KOPT-K1 (cell line): ENCODE results near the gene CRIP1.

Experiments
- H3K27ac ChIP-seq: fragments of 200-600 bp; sonication (generic); 2 replicates; pipeline ENCODE4 v1.5.1; 2016; ENCODE audit warnings: antibody characterized with exemption, mild to moderate bottlenecking, low read depth, low read length; ENCODE audit not compliant: poor library complexity, severe bottlenecking
- H3K36me3 ChIP-seq: fragments of 200-600 bp; sonication (generic); 2 replicates; pipeline ENCODE4 v1.5.1; 2017; ENCODE audit warnings: antibody characterized with exemption, mild to moderate bottlenecking, low read length, moderate library complexity; ENCODE audit not compliant: insufficient read depth
- H3K9me3 ChIP-seq: fragments of 200-600 bp; sonication (generic); 2 replicates; pipeline ENCODE4 v1.5.1; 2017; ENCODE audit warnings: antibody characterized with exemption, low read length, mild to moderate bottlenecking; ENCODE audit not compliant: insufficient read depth, poor library complexity, severe bottlenecking

Gene CRIP1

DNA sequence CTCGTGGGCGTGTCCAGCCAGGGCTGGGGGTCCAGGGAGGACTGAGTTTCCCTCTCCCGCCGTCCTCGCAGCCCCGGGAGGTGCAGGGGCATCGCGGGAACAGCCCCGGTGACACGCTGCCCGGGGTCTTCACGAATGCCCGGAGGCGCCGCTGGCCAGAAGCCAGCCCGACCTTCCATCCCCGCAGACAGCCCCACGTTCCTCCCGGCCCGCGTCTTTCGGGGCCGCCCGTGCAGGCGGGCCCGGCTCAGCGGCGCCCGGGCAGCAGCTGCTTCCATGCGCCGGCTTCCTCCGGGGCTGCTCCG, 3.5 kb downstream of the CRIP1 start:
- Histone ChIP-seq H3K36me3 (peaks cover 22% of the 10 kb centered on the region; the same call in 1 of the 2 replicates), H3K9me3 (no peaks in the 10 kb centered on the region), H3K27ac (peak overlapping the region; percentile 88)

DNA sequence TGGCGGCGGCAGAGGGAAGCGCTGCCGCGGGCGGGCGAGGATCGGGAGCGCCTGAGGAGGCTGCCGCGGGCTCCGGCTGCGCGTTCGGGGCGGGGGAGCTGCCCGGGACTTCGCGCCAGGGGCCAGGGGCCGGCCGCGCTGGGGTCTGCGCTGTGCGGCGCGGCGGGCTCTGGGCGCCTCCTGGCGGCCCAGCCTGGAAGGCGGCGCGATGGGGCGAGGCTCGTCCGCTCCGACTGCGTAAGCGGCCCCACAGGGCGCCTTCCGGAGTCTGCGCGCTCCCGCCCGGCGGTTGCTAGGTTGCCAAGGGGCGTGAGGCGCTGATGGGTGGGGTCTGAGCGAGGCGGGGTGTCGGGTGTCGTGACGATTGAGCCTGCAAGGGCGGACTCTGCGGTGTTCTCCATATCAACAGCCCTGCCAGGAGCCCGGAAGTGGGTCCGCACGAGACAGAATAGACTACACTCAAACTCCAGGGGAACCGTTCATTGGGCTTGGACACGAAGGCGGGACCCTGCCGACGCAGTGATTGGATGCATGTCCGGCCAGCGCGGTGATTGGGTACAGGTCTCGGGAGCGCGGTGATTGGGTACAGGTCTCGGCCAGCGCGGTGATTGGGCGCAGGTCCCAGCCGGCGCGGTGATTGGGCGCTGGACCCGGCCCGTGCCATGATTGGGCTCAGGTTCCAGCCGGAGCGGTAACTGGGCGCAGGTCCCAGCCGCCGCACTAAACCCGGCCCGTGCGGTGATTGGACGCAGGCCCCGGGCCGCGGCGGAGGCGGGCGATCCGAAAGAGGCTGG, 4.1 kb downstream of the CRIP1 start, which contains the start of gene TEDC1:
Gene TEDC1, plus strand, starts transcription at position 675 of the 794 bp plus-strand sequence. CDS start 130 bp downstream, outside the sequence.
- Histone ChIP-seq H3K36me3 (peaks cover 25% of the 10 kb centered on the region; the same call in 1 of the 2 replicates), H3K9me3 (no peaks in the 10 kb centered on the region)

DNA sequence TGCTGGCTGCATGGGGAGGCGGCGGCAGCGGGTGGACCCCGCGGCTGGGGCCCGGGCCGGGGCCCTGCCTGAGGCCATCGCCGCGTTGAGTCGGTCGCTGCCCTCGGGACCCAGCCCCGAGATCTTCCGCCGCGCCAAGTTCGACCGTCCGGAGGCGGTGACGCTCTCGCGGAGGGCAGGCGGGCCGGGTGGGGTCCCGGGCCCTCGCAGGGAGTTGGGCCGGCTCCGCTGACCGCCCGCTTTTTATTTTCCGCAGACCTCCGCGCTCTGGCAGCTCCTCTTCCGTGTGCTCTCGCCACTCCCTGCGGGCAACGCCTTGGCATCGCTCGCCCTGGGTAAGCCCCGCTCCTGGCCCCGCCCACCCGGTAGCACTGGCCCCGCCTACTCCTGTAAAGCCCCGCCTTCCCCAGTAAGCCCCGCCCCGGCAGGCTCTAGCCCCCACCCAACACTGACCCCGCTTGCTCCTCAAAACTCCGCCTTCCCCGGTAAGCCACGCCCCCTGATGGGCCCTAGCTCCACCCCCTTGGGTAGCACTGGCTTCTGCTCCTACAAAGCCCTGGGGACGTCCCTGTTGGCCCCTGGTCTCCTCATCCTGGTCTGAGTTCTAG, 4.8 kb downstream of the CRIP1 start:
- Histone ChIP-seq H3K9me3 (no peaks in the 10 kb centered on the region), H3K36me3 (peaks cover 25% of the 10 kb centered on the region; the same call in 1 of the 2 replicates), H3K27ac (peak overlapping the region; percentile 82)

More for the DNA sequence above, 4.1 kb downstream of the CRIP1 start, which contains the start of gene TEDC1:
- H3K27ac ChIP-seq, result peak within 1 kb of the TSS; percentile 88

DNA sequence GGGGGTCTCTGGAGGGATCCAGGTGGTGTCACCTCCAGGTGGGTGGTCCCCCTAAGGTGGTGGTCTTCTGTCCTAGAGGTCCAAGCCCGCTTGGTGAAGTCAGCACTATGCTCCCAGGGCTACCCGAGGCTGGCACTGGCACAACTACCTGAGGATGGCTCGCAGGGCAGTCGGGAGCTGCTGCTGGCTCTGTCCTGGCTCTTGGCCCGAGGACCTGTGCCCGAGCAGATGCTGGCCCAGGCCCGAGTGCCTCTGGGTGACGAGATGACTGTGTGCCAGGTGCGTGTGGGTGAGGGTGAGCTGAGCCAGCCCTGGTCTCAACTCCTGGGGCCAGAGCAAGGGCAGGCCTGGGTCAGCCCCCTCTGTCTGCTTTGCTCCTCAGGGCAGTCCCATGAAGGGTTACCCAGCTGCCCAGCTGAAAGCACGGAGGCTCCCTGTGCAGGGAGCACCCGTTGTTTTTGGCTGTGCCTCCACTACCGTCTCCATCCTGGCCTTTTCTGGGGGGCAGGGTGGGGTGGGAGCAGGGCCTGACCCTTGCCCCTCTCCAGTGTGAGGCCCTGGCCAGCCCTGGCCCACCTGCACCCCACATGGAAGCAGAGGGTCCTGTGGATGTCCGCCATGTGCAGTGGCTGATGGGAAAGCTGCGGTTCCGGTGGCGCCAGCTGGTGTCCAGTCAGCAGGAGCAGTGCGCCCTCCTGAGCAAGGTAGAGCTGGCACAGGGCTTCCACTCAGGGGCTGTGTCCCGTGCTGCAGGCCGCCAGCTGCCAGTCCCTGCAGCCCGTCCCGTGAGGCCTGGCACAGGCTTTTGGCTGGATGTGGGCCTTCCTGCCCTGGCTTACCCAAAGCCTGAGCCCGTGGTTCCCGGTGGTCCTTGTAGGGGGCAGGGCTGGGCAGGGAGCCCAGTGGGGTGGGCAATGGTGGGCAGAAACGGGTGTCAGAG, 5.6 kb downstream of the CRIP1 start:
- Histone ChIP-seq H3K36me3 (peaks cover 25% of the 10 kb centered on the region; the same call in 1 of the 2 replicates), H3K9me3 (no peaks in the 10 kb centered on the region), H3K27ac (peak overlapping the region; percentile 82)

DNA sequence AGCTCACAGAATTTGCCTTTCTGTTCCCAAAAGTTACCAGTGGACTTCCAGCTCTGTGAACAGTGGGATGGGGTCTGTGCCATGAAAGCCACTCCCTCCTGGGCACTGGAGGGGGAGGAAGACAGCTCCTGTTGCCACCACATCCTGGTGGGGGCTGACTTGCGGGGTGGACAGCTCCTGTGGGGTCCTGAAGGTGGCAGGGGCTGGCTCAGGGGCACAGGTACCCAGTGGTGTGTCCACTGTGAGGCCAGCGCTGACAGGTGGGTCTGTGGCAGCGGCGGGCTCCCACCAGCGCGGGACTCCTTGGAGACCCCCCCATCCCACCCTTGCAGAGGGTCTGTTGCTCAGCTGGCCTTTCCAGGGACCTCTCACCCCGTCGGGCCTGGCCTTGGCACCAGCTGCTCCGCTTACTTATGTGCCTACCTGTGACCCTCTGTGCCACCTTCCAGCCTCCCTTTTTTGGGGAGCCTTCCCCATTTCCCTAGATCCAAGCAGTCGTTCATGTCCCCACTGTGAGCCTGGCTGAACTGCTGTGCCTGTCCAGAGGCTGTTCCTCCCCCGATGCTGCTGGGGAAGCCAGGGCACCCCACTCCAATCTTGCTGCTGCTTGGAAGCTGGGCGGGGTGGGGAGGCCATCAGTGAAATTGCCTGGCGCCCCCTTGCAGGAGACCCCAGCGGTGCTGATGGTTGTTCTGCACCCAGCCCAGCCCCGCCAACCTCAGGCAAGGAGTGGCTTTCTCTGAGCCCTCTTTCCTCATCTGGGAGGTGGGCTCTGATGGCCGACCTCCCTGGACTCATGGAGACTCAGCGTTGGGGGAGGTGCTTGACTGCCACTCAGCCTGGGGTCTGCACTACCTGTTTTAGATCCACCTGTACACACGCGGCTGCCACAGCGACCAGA, 6.5 kb downstream of the CRIP1 start:
- H3K36me3 ChIP-seq, result peaks cover 29% of the 10 kb centered on the region; the same call in 1 of the 2 replicates
- H3K9me3 ChIP-seq, result no peaks in the 10 kb centered on the region

DNA sequence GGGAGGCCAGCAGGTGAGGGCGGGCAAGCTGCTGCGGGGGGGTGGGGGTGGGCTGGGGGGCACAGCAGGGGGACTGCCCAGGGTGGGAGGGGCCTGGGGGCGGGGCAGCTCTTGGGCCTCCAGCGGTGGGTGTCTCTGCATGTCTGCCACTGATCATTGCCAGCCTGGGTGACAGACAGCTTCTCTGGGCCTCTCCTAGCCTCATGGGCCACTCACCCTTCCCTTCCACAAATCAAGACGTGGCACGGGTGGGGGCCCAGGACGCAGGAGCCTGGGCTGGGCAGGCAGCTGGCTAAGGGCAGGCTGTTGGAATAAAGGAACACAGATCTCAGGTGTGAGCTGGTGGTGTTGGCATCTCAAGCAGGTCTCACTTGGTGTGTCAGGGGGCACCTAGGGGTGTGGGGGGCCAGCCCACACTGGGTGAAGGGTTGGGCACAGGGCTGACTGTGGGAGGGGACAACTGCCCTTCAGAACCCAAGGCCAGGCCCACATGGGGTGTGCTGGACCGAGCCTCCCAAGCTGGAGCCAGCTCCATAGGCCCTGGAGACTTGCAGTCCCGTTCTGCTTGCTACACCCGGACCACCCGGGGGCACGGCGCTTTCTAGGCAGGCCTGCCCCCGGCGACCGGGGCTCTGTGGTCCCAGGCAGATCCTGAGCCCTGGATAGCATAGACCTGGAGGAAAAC, 7.4 kb downstream of the CRIP1 start:
- no peaks in the 10 kb centered on the region for H3K9me3 ChIP-seq
- H3K36me3 ChIP-seq, result peaks cover 33% of the 10 kb centered on the region; the same call in 1 of the 2 replicates
- no peak overlapping the region for H3K27ac ChIP-seq

More for the DNA sequence above, 6.5 kb downstream of the CRIP1 start:
- no peak overlapping the region for H3K27ac ChIP-seq

DNA sequence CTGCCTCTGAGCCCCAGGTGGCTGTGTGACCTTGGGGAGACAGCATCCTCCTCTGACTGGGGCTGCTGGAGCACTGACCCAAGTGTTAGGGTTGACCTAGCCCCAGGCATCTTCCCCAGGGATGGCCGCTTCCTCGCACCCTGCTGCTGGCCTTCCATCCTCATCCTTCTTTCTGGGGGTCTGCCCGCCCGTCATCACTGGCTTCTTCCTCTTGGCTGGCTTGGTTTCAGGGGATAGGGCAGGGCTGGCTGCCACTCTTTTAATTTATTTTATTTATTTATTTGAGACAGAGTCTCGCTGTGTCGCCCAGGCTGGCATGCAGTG, 7.9 kb downstream of the CRIP1 start:
- no peak overlapping the region for H3K27ac ChIP-seq
- peaks cover 33% of the 10 kb centered on the region; the same call in 1 of the 2 replicates for H3K36me3 ChIP-seq
- H3K9me3 ChIP-seq, result no peaks in the 10 kb centered on the region

DNA sequence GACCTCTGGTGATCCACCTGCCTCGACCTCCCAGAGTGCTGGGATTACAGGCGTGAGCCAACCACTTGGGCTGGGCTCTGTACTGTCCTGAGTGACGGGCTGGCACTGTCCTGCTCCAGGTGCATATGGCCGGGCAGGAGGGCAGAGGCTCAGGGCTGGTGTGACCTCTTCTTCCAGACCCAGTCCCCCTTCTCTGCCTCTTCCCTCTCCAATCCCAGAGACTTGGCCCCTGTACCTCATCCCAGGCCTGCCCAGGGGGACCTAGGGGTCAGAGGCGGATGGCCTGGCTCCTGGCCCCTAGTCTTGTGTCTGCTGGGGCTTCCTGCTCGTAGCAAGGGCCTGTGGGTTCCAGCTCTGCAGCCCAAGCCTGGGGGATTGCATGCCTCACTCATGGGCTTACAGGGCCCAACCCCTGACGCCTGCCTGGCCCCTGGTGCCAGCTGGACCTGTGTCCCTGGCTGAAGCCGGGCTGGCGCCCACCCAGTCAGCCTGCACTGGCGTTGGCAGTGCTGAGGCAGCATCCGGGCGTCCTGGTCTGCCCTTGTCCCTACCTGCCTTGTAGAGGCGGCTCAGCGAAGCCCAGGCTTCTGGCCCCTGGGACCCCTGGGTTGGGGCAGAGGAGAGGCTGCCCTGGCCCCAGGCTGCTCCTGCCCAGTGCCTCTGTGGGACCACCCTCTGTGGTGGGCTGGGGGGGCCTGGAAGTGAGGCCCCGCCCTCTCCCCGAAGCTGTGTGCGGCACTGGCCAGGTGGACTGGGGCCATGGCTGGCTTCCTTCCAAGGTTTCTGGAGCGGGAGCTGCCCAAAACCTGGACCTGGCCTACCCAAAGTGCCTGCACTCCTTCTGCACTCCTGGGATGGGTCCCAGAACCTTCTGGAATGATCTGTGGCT, 8.7 kb downstream of the CRIP1 start:
- peaks cover 33% of the 10 kb centered on the region; the same call in 1 of the 2 replicates for H3K36me3 ChIP-seq

DNA sequence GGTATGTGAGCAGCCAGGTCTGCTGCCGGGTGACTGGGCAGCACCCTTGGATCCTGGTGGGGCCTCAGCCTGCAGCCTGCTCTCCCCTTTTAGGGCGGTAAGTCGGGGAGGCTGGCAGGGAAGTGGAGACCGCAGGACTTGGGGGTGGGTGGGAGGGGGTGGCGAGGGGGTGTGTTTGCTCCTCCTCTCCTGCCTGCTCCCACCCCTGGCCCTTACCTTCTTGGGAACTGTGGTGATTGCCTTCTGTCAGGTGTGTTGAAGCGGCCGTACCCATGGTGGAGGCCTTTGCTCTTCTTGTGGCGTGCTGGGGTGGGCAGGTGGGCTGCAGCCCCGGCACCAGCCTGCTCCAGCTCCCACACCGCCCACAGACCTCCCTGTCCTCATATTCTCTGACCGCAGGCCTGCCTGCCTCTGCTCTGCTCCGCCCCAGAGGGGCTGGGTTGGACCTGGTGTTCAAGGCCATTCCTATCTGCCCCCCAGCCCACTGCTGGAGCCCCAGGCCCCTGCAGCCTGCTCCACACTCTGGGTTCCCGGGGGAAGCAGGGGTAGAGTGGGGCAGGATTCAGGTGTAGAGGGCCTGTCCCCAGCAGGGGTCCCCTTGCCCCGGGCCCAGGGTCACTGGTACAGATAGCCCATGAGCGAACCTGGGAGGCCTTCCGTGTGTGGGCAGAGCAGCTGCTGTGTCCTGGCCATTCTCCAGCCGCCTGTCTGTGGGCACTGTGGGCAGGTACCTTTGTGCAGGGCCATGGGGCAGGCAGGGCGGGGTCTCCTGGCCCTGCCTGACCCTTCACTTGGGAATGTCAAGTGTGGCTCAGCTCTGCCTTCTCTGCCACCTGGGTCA, 9.5 kb downstream of the CRIP1 start:
- H3K9me3 ChIP-seq, result no peaks in the 10 kb centered on the region
- no peak overlapping the region for H3K27ac ChIP-seq
- H3K36me3 ChIP-seq, result peaks cover 33% of the 10 kb centered on the region; the same call in 1 of the 2 replicates

More for the DNA sequence above, 8.7 kb downstream of the CRIP1 start:
- Histone ChIP-seq H3K27ac (no peak overlapping the region), H3K9me3 (no peaks in the 10 kb centered on the region)

DNA sequence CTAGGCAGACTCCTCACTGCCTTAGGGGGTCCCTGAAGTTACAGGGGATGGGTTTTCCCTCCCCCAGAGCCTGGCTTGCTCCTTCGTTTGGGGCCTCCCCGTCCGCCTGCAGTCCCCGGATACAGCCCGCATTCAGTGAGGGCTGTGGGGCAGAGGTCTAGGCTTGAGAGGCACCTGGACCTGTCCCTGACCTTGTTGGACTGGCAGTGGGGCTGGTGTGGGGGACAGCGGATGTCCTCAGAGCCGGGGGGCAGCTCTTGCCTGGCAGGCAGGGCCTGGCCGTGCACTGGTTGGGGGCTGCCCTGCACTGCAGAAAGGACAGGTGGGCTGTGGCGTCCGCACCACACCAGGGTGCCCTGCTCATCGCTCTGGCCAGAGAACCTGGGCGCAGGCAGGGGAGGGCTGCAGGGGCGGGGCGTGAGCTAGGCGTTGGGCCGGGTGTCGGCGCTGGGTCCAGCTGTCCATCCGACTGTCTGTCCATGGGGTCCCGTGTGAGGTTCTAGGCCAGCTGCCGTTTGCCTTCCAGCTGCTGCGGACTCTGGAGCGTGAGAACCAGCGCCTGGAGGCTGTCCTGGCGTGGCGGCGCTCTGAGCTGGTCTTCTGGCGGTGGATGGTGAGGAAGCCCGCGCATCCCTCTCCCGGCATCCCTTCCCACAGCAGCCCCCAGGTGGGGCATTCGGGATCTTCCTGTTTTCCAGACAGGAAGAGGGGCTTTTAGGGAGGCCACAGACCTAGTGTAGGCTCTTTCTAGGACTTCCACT, 10.3 kb downstream of the CRIP1 start:
- no peak overlapping the region for H3K27ac ChIP-seq
- H3K9me3 ChIP-seq, result no peaks in the 10 kb centered on the region
- H3K36me3 ChIP-seq, result peaks cover 33% of the 10 kb centered on the region; the same call in 1 of the 2 replicates

DNA sequence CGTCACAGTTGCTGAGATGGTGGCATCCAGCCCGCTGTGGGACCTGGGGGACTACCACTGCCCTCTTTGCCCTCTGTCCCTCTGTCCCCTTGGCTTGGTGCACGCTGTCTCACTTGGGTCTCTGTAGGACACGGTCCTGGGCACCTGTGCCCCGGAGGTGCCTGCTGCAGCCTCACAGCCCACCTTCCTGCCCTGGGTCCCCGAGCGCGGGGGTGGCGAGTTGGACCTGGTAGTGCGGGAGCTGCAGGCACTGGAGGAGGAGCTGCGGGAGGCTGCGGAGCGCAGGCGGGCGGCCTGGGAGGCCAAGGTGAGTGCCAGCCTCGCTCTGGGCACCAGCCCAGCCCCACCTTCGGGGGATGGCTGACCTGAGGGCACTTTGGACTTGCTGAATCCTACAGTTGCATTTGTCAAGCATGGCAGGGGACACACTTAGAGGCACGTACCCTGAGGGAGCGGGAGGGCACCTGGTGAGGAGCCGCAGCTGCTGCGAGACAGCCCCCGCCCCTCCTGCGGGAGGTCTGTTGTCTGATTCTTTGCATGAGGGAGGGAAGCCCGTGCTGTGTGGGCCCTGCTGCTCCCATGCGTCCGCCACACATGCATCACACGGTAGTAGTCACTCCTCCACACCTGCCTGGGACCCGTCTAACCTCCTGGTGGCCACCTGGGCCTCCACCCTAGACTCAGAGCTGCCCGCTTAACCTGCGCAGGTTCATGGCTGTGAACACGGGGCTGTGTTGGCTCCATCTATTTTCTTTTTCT, 11.2 kb downstream of the CRIP1 start:
- H3K27ac ChIP-seq, result no peak overlapping the region
- H3K36me3 ChIP-seq, result peaks cover 26% of the 10 kb centered on the region; the same call in 1 of the 2 replicates
- H3K9me3 ChIP-seq, result no peaks in the 10 kb centered on the region
